ENCODE results near the gene KRT32.

GRCh38 chr17:41415411-41415810 lies 51.8 kb downstream of the KRT32 start:
- TF ChIP-seq CTCF (IDR thresholded peaks at IDR 0.05) (no peak), POLR2A (IDR thresholded peaks at IDR 0.05) (no peak)

Data from lower leg skin (tissue), 3 donors.